HG03460 (cell line): Measurements from ENCODE around the gene DYNC2H1.

Experiments
- ATAC-seq: cut with Tn5 transposase; IDR thresholded peaks from one replicate; pipeline ENCODE4 v1.9.1; 2021; ENCODE audit not compliant: unreplicated experiment

DYNC2H1 gene

GRCh38 chr11:103453915-103454709, 344.9 kb downstream of the DYNC2H1 start:
- ATAC-seq: no peak

- ATAC-seq: no peak
These were observed 355.2 kb downstream of the DYNC2H1 start for GRCh38 chr11:103464420-103464819.

GRCh38 chr11:103465555-103466140, 356.4 kb downstream of the DYNC2H1 start:
- no peak for ATAC-seq

DNA sequence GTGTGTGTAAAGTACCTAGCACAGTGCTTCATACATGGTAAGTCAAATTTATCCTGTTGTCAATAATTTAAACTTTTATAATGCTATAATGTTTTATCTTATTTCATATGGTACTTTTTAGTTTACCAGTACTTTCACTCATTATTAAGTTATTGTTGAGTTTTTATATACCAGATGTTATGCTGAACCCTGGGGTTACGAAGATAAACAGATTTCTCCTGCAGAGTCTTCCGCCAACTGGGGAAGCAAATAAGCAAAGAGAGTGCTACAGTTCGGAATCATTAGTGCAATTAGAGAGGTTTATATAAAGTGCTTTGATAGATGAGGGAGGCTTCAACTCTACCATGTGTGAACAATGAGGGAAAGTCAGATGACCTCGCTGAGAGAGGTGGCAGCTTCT, 362.3 kb downstream of the DYNC2H1 start:
- no peak for ATAC-seq

DNA sequence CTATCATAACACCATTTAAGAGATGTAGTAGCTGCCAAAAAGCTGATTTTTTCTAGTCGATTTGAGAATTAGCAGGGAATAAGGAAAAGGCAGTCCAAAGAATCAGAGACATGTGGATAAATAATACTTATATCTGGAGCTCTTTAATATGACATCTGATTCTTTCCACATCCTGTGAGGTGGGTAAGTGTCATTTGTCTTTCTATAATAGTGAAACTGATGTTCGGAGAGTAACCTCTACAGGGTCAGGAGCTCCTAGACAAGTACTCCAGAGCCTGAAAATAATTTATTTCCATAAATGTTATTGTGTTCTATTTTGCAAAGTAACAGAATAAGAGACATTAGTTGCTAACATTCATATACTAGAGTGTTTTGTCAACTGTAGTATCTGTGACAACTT, 367.6 kb downstream of the DYNC2H1 start:
- ATAC-seq: no peak

- ATAC-seq: no peak
These were observed 371.2 kb downstream of the DYNC2H1 start for GRCh38 chr11:103480421-103480820.

- no peak for ATAC-seq
These were observed 374.8 kb downstream of the DYNC2H1 start for GRCh38 chr11:103483996-103484395.

GRCh38 chr11:103484545-103484944, 375.3 kb downstream of the DYNC2H1 start:
- no peak for ATAC-seq

GRCh38 chr11:103486604-103487003, 377.4 kb downstream of the DYNC2H1 start:
- no peak for ATAC-seq

GRCh38 chr11:103487113-103487512, 377.9 kb downstream of the DYNC2H1 start:
- no peak for ATAC-seq

DNA sequence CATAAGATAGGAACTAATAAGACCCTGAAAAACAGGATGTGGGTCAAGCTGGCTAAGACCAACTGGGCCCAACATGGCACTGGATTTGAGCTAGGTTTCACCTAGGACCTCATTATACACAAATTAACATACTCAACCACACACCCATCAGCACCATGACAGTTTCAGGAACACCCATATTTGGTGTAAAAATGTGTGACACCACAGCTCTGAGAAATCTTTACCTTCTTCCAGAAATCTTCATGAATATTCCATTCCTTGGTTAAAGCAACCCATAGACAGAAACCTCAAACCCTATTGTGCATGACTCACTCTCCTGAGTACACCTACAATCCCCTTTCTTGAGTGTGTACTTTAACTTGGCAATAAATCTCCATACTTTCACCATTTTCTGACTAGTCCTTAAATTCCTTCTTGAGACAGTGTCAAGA, 378.8 kb downstream of the DYNC2H1 start:
- no peak for ATAC-seq

GRCh38 chr11:103488579-103488978, 379.4 kb downstream of the DYNC2H1 start:
- ATAC-seq: no peak

DNA sequence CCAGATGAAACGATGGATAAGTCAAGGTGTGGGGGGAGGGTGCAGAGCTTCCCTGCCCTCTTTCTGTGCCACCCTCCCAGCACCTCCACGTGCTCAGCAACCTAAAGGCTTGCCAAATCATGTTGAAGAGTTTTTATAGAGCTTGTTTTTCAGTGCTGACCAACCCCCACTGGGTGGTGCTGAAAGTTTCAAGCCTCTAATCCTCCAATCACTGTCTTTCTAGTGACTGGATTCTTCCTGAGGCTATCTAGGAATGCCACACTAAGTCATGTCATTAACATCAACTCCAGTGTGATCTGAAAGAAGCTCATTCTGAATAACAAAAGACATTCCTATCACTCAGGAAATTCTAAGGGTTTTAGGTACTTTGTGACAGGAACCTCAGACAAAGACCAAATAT, 382.6 kb downstream of the DYNC2H1 start:
- no peak for ATAC-seq

DNA sequence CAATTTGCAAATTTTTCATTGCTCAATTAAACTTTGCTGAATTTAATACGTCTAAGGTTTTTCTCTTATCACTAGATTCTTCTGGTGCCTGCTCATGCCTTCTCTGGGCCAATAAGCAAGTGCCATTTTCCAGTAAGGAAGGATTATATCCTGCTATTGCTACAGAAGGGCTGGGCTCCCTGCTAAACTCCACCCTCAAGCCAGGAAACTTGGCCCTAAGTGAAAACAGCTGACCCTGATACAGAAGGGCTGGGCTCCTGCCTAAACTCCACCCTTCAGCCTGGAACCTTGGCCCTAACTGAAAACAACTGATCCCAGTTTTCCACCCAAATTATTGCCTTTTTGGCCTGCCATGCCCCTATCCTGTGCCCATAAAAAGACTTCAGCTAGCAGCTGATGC, 385.3 kb downstream of the DYNC2H1 start:
- ATAC-seq: no peak

DNA sequence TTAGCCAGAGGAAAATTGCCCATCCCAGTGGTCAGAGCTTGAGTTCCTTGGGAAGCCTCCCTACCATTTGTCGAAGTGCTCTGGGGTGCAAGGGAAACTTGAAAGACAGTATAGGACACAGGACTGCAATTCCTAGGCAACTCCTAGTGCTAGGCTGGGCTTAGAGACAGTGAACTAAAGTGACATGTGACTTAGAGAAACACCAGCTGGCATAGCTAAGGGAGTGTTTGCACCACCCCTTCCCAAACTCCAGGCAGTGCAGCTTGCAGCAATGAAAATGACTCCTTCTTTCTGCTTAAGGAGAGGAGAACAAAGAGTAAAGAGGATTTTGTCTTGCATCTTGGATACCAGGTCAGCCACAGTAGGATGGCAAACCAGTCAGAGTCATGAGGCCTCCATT, 388.0 kb downstream of the DYNC2H1 start:
- no peak for ATAC-seq

DNA sequence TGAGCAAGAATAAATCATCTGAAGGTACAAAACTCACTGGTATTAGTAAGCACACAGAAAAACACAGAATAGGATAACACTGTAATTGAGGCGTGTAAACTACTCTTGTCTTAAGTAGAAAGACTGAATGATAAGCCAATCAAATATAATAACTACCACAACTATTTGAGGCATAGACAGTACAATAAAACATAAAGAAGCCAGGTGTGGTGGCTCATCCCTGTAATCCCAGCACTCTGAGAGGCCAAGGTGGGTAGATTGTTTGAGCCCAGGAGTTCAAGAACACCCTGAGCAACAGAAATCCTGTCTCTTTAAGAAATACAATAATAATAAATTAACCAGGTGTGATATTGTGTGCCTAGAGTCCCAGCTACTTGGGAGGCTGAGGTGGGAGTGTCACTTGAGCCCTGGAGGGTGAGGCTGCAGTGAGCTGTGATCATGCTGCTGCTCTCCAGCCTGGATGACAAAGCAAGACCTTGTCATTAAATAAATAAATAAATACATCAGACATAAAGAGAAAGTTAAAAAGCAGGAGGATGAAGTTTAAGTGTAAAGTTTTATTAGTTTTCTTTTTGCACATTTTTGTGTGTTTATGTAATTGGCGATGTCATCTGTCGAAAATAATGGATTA, 390.6 kb downstream of the DYNC2H1 start:
- ATAC-seq: no peak

- ATAC-seq: no peak
These were observed 406.1 kb downstream of the DYNC2H1 start for GRCh38 chr11:103515283-103515682.

- no peak for ATAC-seq
These were observed 411.6 kb downstream of the DYNC2H1 start for GRCh38 chr11:103520792-103521191.

DNA sequence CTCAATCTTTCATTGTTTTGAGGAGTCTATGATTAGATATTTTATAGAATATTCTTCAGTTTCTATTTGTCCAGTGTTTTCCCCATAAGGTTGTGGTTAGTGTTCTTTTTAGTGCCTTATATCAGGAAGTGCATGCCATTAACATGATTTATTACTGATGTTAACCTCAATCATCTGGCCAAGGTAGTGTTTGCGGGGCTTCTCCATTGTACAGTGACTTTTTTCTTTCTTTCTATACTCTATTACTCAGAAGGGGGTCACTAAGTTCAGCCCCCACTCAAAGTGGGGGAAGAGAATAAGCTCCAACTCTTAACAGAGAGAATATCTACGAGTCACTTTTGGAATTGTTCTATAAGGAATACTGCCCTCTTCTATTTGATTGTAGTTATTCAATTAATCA, 415.8 kb downstream of the DYNC2H1 start:
- no peak for ATAC-seq

DNA sequence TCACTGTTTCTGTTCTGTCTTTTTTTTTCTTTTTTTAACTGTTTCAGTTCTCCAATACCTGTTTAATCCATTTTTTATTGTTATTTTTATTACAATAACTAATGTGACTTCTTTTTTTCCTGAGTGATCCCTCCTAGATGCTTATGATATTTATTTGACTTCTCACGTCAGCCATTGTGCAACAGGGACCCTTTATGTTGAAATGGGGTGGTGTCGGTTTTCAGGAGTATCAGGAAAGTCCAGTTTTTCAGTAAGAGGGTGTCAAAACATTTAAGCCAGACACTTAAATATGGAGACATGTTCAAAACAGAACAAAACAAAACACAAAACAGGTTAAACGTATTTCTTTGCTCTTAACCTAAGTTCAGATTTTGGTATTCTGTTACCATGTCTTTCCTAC, 418.8 kb downstream of the DYNC2H1 start:
- no peak for ATAC-seq

- no peak for ATAC-seq
These were observed 419.4 kb downstream of the DYNC2H1 start for GRCh38 chr11:103528596-103528995.

DNA sequence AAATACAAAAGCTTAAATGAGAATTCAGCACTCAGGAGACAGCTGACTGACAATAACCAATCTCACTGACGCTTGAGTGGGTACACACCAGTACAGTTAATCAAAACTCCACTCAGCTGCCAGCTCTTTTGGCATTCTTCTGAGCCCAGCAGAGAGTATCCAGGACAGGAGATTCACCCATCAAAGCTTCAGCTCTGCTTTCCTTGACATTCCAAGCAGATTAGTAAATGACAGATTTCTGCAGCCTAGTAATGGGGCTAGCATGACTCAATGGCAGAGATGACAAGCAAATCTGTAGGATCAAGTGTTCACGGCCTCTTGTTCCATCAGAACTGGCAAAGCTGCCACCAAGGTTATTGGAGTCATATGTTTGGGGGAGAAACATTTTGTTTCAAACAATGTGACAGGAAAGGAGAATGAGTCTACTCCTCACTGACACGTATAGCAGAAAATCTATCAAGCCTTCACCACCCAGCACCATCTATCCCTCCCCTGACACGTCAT, 420.0 kb downstream of the DYNC2H1 start:
- ATAC-seq: no peak
